WTC11 (cell line): Measurements from ENCODE around the gene SLC13A3.

ENCODE experiments used
- CREB1 ChIP-seq: sonication (generic); formaldehyde crosslinking; IDR thresholded peaks from 2 replicates; pipeline ENCODE4 v1.8.0; 2023; ENCODE audit warnings: mild to moderate bottlenecking, missing genetic modification reagents
- CTCF ChIP-seq: fragments of 200-600 bp; IDR thresholded peaks from 2 replicates; pipeline ENCODE4 v1.8.0; 2022; ENCODE audit warnings: antibody characterized with exemption
- E2F1 ChIP-seq: sonication (generic); formaldehyde crosslinking; IDR thresholded peaks from 2 replicates; pipeline ENCODE4 v1.8.0; 2022; ENCODE audit warnings: mild to moderate bottlenecking, missing genetic modification reagents
- E2F5 ChIP-seq: sonication (generic); formaldehyde crosslinking; IDR thresholded peaks from 2 replicates; pipeline ENCODE4 v1.8.1; 2022; ENCODE audit warnings: mild to moderate bottlenecking, moderate library complexity, missing genetic modification reagents
- ELF4 ChIP-seq: sonication (generic); formaldehyde crosslinking; IDR thresholded peaks from 2 replicates; pipeline ENCODE4 v1.8.1; 2022; ENCODE audit warnings: low read depth, mild to moderate bottlenecking, moderate library complexity, missing genetic modification reagents
- ERG ChIP-seq: fragments of 250-450 bp; sonication (Bioruptor Pico); IDR thresholded peaks from 2 replicates; pipeline ENCODE4 v1.8.0; 2021; ENCODE audit warnings: mild to moderate bottlenecking
- ESRRA ChIP-seq: sonication (generic); formaldehyde crosslinking; IDR thresholded peaks from 2 replicates; pipeline ENCODE4 v1.8.1; 2022; ENCODE audit warnings: mild to moderate bottlenecking, missing genetic modification reagents, borderline replicate concordance
- IRF1 ChIP-seq: sonication (generic); formaldehyde crosslinking; IDR thresholded peaks from 2 replicates; pipeline ENCODE4 v1.8.0; 2023; ENCODE audit warnings: missing genetic modification reagents
- PRDM15 ChIP-seq: sonication (generic); formaldehyde crosslinking; IDR thresholded peaks from 2 replicates; pipeline ENCODE4 v1.8.0; 2022; ENCODE audit warnings: missing genetic modification reagents
- SMAD3 ChIP-seq: sonication (generic); formaldehyde crosslinking; IDR thresholded peaks from 2 replicates; pipeline ENCODE4 v1.8.0; 2022; ENCODE audit warnings: missing genetic modification reagents, mild to moderate bottlenecking, borderline replicate concordance
- TEAD1 ChIP-seq: sonication (generic); formaldehyde crosslinking; IDR thresholded peaks from 2 replicates; pipeline ENCODE4 v1.8.0; 2022; ENCODE audit warnings: mild to moderate bottlenecking, missing genetic modification reagents
- TEAD4 ChIP-seq: sonication (generic); formaldehyde crosslinking; IDR thresholded peaks from 2 replicates; pipeline ENCODE4 v1.8.0; 2022; ENCODE audit warnings: mild to moderate bottlenecking, missing genetic modification reagents

- TF ChIP-seq E2F5 (CRISPR knock-in tag) (no peak), TEAD1 (CRISPR knock-in tag) (no peak), CTCF (no peak), IRF1 (CRISPR knock-in tag) (no peak), ELF4 (no peak), PRDM15 (CRISPR knock-in tag) (no peak), SMAD3 (CRISPR knock-in tag) (no peak), TEAD4 (CRISPR knock-in tag) (no peak), ESRRA (CRISPR knock-in tag) (no peak), CREB1 (CRISPR knock-in tag) (no peak), E2F1 (CRISPR knock-in tag) (no peak), ERG (CRISPR knock-in tag) (no peak)
Observed at GRCh38 chr20:46586724-46587123, 64.5 kb downstream of the SLC13A3 start.
